DMS 273 (cell line): Measurements from ENCODE around the gene PADI2.

Source experiments
- DNase-seq: peaks from one replicate; lab custom pipeline; 2025; ENCODE audit not compliant: unreplicated experiment; lab: John Stamatoyannopoulos, UW

The PADI2 gene

DNA sequence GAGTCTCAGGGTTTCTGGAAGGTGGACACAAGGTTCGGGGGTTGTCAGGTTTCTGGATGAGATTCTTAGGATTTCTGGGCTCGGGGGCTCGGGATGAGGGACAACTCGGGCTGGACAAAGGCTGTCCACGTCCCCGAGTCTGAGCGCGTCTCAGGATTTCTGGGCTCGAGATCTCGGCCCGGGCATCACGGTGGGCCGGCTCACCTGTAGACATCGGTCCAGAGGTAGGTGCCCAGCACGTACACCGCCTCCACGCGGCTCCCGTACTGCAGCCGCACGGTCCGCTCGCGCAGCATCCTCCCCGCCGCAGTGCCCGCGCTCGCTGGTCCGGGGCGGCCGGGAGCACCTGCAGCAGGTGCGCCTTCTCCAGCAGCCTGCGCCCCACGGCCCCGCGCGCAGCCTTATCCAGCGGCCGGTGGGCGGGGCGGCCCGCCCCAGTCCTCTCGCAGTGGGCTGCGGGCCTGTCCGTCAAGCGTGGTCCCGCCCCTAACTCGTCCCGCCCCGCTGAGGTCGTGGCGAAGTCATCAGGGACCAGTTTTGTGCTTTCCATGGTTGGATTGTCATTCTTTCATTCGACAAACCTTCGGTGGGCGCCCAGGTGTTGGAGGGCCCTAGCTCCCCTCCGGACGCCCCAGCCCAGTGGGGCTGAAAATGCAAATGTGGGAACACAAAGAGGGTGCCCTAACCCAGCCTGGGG lies at the start of gene PADI2:
PADI2 (minus strand) TSS at position 376 of the 697 bp plus-strand sequence; CDS start at position 296, 80 bp downstream.
- DNase-seq = peak; percentile 79

DNA sequence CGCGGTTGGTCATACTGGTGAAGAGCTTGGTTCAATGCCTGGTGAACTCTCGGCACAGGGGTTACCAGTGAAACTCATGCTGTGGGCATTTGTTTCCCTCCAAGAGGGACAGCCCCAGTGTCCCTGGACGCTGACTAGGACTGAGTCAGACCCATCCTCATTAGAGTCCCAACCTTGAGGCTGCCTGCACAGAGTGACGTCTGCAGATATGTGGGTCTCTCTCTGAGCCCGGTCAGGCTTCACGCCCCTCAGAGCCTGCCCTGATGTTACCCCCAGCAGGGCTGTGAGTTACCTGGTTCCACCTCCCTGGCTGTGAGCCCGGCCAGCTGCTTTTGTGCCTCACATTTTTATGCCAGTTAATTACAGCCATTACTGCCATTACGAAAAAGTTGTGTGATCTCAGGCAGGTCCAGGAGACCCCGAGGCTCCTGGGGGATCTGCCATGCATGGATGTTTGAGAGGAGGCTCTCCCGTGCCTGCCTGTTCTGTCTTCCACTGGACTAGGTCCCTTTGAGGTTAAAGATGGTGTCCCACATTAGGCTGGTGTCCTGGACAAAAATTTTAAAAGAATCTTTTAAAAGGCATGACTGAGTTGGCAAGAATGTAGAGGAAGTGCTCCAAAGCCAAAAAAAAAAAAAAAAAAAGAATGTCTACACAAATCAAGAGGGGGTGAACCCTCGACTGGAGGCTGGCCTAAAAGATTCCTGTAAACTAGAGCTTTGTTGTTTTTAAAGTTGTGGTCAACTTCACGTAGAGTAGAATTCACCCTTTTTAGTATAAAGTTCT lies 49.0 kb upstream of the PADI2 start:
- no peak for DNase-seq

DNA sequence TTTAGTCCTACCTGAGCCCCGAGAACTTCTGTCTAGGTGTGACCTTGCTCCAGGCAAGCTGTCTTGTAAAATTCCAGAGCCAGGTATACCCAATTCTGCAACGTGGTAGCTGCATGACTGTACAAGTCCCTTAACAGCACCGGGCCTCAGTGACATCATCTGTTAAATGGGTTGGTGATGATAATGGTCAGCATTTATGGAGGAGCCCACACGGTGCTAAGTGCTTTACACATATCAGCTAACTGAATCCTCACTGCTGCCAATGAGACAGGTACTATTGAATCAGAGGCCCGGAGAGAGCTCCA lies 48.5 kb upstream of the PADI2 start:
- no peak for DNase-seq

DNA sequence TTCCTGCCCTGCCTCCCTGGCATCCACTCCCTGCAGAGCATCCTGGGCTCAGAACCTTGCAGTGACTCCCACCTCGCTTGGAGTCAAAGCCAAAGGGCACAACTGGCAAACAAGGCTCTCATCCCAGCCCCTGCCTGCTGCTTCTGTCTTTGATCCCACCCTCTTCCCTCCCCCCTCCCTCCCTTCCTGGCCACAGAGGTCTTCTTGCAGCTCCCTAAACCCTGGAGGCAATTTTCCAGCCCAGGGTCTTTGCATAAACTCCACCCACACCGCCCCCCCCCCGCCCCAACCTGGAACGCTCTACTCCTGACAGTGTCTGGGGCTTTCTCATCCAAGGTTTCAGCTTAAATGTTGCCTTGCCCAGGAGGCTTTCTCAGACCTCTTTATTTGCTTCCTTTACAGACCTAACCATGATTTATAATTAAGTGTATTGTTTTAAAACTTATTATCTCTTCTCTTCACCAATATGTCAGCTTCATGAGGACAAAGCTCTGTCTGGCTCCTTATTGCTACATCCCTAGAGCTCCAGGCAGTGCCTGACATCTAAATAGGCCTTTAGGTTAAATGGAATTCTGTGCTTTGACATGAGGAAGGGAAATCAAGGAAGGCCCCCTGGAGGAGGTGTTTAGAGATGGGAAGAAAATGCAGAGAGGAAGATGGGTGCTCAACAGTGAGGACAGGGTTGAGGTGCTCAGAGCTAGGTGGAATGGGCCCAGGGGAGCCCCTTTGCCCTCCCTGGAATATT lies 48.0 kb upstream of the PADI2 start:
- peak; percentile 15 for DNase-seq

DNA sequence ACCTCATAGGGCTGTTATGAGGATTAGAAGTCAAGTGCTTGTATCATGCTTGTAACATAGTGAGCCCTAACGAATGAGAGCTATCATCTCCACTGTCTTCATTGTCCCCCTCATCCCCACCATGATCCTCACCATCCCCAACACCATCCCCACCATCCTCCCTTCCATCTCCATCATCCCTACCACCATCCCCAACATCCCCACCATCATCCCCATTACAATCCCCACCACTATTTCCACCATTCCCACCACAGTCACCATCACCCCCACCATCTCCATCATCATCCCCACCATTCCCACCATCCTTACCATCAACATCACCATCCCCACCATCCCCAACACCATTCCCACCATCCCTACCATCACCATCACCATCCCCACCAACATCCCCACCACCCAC lies 46.6 kb upstream of the PADI2 start:
- DNase-seq = no peak

DNA sequence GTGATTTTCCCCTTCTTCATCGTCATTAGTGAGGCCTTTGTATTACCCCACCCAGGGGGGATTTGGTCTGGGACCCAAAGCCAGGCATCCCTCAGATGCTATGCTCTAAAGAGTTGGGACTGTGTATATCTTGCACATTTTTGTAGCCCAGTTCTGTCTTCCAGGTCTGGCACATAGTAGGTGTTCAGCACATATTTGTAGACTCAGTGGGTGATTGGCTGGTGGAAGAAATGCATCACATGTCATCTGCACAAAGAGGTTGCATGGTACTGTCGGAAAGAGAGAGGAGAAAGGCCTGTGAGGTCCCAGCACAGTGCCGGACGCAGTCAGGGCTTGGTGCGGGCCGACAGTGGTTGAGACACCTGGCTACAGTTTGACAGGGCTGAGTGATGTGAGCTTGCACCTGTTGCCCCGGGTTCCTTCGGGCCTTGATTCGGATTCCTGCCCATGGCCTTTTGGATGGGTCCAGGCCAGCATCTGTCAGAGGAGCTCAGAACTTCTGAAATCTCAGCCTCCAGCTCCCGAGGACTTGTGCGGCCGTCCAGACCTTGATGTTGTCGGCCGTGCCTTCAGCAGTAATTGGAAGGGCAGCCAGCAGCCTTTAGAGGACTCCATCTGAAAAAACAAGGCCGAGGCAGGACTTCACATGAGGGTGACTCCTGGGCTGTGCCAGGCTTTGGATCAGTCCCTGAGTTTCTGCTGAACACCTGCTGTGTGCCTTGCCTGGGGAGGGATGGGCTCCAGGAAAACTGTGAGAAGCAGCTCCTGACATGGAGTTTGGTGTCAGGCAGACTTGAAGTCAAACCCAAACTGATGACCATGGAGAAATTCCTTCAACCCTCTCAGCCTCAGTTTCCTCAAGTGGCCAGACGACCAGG lies 44.8 kb upstream of the PADI2 start:
- DNase-seq = no peak

DNA sequence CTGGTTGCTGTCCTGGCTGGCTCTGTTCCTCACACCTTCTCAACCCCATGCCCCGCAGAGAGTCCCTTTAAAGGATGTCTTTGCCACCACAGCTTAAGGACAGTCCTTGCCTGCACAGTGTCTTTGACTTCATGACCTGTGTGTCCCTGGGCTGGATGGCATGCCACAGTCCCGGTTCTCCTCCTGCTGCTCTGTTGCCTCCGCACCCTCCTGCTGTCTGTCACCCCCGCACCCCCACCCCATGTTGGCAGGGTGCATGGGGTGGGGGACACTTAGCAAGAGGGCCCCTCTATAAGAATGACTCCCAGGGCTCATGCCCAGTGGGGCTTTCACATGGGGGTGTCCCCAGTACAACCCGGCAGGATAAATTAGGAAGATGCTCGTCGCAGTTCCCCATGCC lies 44.1 kb upstream of the PADI2 start:
- no peak for DNase-seq

DNA sequence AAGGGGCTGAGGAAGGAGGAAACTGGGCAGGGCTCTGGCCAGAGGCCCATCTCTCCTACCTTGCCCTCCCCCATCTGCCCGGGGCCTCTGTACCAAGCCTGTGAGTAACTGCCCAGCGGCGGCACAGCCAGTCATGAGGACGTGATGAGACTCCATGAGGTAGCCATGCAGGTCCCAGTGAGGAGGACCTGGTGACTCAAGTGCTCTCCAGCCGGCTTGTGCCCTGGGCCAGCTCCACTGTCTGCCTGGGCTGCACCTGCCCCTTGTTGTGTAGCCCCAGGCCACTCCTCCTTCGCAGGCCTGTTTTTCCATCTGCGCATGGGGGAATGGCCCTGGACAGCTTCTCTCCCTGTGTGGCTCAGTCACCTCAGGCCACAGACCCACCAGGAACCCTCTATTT lies 43.7 kb upstream of the PADI2 start:
- no peak for DNase-seq

DNA sequence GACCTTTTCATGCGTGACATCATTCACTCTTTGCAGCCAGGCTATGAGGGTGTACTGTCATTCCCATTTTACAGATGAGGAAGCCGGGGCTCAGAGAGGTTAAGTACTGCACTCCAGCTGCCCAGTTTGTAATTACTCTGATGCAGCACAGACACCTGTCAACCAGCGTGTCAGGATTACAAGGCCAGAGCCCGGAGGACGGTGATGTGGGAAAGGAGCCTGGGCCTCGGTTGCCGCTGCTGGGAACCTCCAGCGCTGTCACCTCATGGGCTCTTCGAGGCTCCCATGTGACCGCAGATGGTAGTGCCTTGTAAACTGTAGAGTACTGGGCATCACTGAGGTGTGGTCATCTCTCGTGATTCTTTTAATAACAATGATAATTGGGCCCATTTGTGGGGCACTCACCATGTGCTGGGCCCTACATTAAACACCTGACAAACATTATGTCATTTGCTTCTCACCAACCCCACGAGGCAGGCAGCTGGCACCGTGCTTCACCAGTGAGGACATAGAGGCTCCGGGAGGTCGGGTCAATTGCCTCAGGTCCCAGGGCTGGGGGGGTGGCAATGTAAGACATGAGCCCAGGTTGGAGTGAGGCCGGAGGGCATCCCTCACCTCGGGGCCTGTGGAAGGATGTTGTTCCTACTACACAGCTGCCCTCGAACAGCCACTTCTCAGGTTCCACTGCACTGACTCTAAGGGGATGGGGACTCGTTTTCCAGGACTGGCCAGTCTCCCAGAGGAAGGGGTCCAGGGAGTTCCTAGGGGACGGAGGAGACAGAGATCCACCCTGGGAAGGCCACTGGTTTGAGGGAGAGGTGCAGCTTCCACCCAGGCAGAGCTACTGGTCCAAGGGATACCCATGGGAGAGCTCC lies 42.9 kb upstream of the PADI2 start:
- no peak for DNase-seq

DNA sequence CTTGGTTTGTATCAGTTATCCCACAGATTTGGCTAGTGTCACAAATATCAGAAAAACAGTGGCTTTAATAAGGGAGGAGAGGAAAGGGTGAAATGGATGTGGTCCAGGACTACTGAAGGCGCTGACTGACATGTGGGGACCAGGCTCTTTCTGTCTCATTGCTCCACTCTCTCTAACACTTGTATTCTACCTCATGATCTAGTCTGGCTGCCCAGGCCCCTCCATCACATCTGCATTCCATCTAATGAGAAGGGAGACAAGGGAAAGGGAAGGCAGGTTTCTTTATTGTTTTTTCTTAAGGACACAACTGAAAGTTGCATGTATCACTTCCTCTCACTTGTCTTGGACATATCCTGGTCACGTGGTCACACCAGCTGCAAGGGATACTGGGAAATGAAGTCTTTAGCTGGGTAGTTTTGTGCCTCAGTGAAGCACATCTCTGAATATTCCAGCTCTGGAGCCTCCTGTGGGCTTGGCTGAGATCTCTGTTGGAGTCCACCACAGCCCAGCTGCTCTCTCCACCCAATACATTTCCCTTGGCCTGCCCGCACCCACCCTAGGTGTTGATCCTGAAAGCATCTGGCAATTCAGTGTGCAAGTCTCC lies 42.0 kb upstream of the PADI2 start:
- DNase-seq = peak; percentile 12

DNA sequence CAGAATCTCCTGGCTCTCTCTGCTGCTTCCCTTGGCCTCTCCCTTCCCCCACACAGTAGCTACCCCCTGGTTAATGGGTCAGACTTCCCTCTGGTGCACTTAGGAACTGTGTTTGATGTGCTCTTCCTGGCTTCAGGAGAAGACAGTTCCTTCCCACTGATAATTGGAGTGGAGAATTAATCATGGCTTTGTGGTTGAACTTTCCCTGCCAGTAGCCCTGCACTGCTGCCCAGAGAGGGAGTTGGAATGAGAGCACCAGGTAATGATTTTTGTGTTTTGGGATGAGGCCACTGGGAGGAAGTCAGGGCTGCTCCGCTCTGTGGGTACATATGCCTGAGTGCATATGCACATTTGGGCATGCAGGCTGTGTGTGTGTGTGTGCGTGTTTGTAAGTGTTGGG lies 39.7 kb upstream of the PADI2 start:
- DNase-seq = no peak

DNA sequence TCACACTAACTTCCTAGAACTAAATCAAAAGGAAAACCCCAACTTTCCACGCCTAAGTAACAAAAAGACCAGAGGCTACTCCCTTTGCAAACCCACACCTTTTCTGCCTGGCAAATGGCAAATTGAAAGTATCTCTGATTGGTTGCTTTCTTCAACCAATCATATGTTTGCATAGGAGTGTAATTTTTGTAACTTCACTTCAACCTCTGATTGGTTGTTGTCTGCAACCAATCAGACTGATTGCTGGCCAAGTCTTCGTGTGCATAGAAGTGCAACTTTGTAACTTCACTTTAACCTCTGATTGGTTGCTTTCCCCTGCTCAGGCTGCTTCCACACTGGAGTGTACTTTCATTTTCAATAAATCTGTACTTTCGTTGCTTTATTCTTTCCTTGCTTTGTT lies 36.9 kb upstream of the PADI2 start:
- peak; percentile 15 for DNase-seq

DNA sequence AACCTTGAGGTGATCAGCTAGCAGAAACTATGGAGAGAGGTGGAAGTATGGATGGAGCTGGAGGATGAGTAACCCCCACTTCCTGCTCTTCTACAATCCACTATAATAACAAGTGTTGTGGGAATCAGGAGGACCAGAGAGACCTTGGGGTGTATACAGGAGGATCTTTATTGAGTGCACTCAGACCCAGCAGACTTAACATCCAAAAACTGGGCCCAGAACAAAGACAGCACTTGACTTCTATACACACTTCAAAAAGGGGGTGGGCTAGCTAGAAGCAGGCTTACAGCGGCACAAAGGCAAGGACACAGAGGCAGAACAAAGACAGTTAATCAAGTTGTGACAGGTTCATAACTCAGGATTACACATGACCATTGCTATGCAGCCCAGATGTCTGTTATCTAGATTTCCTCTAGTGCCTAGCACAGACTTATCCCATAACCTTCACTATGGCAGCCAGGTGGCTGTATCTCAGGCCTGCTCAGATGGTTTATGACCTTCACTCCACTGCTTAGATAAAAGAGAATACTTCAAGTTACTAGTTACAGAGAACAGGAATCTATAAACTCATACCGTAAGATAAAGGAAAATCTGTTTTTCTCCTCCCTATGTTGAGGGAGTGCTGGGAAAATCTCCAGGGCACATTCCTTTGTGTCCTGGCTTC lies 36.1 kb upstream of the PADI2 start:
- DNase-seq = no peak

DNA sequence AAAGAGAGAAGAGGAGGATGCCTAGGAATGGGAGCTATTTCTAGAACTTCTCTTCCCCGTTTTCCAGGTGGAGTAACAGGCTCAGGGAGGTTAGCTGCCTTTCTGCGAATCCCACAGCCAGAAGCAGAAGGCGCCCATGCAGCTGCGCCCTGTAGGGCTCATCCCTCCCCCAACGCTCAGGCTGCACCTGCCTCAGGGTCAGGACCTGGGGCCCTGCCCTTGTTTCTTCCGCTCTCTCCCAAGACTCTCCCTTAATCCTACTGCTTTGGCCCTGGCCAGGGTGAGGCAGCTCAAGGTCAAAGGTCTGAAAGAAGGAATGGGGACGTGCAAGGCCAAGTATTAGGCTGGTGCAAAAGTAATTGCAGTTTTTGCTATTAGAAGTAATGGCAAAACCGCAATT lies 30.5 kb upstream of the PADI2 start:
- DNase-seq = no peak

DNA sequence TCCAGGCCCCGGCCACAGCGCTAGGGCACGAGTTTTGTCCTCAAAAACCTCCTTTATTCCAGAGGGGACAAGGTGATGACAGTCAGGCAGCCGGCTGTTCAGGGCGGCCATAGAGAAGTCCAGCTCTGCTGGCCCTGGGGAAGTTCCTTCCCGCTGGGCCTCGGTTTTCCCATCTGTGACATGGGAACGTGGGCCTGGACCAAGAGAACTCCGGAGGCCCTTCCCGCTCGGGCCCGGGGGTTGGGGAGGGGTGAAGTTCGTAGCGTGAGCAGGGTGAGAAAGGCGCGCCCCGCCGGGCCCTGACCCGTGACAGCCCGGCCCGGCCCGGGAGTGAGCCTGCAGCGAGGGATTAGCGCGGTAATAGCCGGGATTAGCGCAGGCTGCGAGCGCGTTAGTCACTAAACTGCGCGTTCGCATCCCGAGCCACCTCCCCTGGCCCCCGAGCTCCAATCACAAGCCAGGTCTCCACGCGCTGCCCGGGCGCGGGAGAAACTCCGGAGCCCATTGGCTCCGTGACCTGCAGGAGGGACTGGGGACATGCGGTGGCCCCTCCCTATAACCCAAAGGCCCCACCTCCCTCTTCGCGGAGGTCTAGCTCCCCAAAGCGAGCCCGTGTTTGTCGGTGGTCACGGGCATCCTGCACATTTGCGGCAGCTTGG lies 29.8 kb upstream of the PADI2 start:
- no peak for DNase-seq

DNA sequence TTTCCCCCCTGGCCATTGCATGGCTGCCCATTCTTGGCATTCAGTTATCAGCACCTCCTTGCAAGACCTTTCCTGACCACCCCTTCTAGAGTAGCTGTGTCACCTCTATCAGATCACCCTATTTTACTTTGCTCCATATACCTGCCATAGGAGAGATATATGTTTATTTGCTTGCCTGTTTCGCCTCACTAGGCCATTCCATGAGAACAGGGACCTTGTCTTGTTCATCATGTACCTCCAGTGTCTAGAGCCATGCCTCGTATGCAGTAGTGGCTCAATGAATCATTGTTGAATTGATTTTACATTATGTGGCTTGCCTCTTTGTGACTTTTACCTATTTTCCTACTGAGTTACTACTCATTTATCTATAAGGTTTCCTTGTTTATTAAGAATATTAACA lies 26.4 kb upstream of the PADI2 start:
- DNase-seq = no peak

DNA sequence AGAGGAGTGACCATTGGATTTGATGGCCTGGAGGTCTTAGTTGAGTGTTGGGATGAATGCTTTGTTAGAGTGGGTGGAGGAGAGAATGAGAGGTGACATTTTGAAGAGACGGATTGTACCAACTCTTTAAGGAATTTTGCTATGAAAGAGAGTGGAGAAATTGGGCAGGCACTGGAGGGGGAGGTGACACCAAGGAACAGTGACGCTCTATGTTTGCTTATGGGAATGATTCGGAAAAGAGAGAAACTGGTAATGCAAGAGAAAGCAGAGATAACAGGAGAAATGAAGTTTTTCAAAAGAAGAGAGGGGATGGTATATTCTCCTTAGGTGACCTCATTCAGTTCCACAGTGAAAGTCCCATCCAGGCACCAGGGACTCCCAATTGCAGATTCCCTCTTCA lies 24.5 kb upstream of the PADI2 start:
- DNase-seq = no peak

DNA sequence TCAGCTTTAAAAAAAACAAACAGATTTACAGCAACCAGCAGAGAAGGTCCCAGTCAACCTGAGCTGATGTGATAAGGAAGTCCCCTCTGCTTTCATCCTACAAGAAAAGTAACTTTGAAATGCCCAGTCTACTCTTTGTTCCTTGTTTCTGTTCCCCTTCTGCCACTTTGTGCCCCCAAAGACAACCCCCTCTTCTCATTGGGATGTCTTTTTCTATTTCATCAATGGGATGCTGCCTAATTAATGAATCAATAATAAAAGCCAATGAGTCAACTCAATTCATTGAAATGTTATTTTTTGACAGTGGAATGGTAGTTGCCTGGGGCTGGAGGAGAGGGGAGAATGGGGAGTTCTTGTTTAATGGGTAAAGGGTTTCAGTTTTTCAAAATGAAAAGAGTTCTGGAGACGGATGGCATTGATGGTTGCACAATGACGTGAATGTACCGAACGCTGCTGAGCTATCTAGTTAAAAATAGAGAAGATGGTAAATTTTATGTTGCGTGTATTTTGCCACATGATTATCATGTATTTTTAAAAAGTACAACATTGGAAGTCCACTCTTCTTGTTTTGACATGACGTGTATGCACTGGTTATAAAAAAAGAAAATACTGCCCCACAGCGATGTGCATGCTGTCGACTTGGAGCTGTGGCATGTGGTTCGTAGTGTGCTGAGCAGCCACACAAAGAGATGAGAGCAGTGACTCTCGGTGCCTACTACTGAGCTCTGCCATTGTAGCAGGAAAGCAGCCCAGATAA lies 22.4 kb upstream of the PADI2 start:
- no peak for DNase-seq
